GM18507 (cell line): ENCODE data around the gene PLXDC2.

Source experiments
- DNase-seq: peaks from one replicate; pipeline ENCODE4 v3.0.0; 2011; ENCODE audit warnings: low read depth; ENCODE audit not compliant: insufficient read length; ENCODE audit errors: extremely low spot score
- FAIRE-seq: peaks from 2 replicates; lab custom pipeline; 2011; peaks lifted over from hg19 to GRCh38; lab: Jason Lieb, UNC

The PLXDC2 gene

GRCh38 chr10:19815036-19815730, 1.0 kb upstream of the PLXDC2 start:
- DNase-seq (no peak), FAIRE-seq (no peak)

GRCh38 chr10:19815731-19816410, 361 bp upstream of the PLXDC2 start:
- no peak for FAIRE-seq
- DNase-seq, result no peak

- DNase-seq (no peak), FAIRE-seq (no peak)
Observed at GRCh38 chr10:19817231-19817933, 1.1 kb downstream of the PLXDC2 start.

GRCh38 chr10:19818876-19819275, 2.6 kb downstream of the PLXDC2 start:
- FAIRE-seq (no peak), DNase-seq (no peak)

- FAIRE-seq (peak; percentile 80), DNase-seq (peak; percentile 9)
Observed at GRCh38 chr10:19819419-19820033, 3.3 kb downstream of the PLXDC2 start.

- FAIRE-seq (no peak), DNase-seq (no peak)
Observed at GRCh38 chr10:19824381-19825342, 8.4 kb downstream of the PLXDC2 start.

GRCh38 chr10:19825700-19826099, 9.5 kb downstream of the PLXDC2 start:
- no peak for FAIRE-seq

GRCh38 chr10:19826712-19827111, 10.5 kb downstream of the PLXDC2 start:
- no peak for DNase-seq
- FAIRE-seq, result no peak

More at GRCh38 chr10:19825700-19826099, 9.5 kb downstream of the PLXDC2 start:
- no peak for DNase-seq

- DNase-seq, result no peak
- FAIRE-seq, result no peak
Observed at GRCh38 chr10:19828278-19829049, 12.2 kb downstream of the PLXDC2 start.

GRCh38 chr10:19832699-19833098, 16.5 kb downstream of the PLXDC2 start:
- DNase-seq, result no peak
- FAIRE-seq, result no peak

- no peak for FAIRE-seq
- no peak for DNase-seq
Observed at GRCh38 chr10:19833170-19833824, 17.1 kb downstream of the PLXDC2 start.

- DNase-seq, result no peak
- FAIRE-seq, result no peak
Observed at GRCh38 chr10:19835952-19836351, 19.7 kb downstream of the PLXDC2 start.

- DNase-seq (no peak), FAIRE-seq (no peak)
Observed at GRCh38 chr10:19839090-19839489, 22.9 kb downstream of the PLXDC2 start.

- DNase-seq (no peak), FAIRE-seq (no peak)
Observed at GRCh38 chr10:19839552-19839951, 23.3 kb downstream of the PLXDC2 start.

- no peak for DNase-seq
- FAIRE-seq, result no peak
Observed at GRCh38 chr10:19840776-19841175, 24.5 kb downstream of the PLXDC2 start.

GRCh38 chr10:19843487-19843886, 27.3 kb downstream of the PLXDC2 start:
- FAIRE-seq (no peak), DNase-seq (no peak)

- DNase-seq (no peak), FAIRE-seq (no peak)
Observed at GRCh38 chr10:19845503-19846368, 29.5 kb downstream of the PLXDC2 start.
